Measurements from ENCODE around the gene RSPO4.
A peak's percentile ranks its signal among the peaks of the same experiment; 100 is the strongest.
"Not testable (repeated sequence)": the region's sequence is repeated elsewhere in the genome, so short reads cannot be mapped to it uniquely, and the experiment has no call there.

Gene RSPO4

GRCh38 chr20:1001911-1002681 lies at the start of gene RSPO4:
TSS of gene RSPO4 (minus strand) at chr20:1002311. CDS start at chr20:1002164, 147 bp downstream.
- DNase-seq, result no peak

GRCh38 chr20:1050440-1050839 lies 48.3 kb upstream of the RSPO4 start:
- no peak for DNase-seq

GRCh38 chr20:1045860-1046418 lies 43.8 kb upstream of the RSPO4 start:
- no peak for DNase-seq

GRCh38 chr20:1041845-1042390 lies 39.8 kb upstream of the RSPO4 start:
- no peak for DNase-seq

GRCh38 chr20:1038205-1038604 lies 36.1 kb upstream of the RSPO4 start:
- DNase-seq, result no peak

GRCh38 chr20:1037039-1037438 lies 34.9 kb upstream of the RSPO4 start:
- DNase-seq, result no peak

- no peak for DNase-seq
These were observed 33.4 kb upstream of the RSPO4 start for GRCh38 chr20:1035466-1035865.

GRCh38 chr20:1034415-1034789 lies 32.3 kb upstream of the RSPO4 start:
- no peak for DNase-seq

- peak; percentile 89 for DNase-seq
These were observed 31.8 kb upstream of the RSPO4 start for GRCh38 chr20:1033751-1034414.

GRCh38 chr20:1029980-1030379 lies 27.9 kb upstream of the RSPO4 start:
- DNase-seq, result no peak

- DNase-seq, result not testable (repeated sequence)
These were observed 24.1 kb upstream of the RSPO4 start for GRCh38 chr20:1026214-1026613.

- DNase-seq, result no peak
These were observed 20.8 kb upstream of the RSPO4 start for GRCh38 chr20:1022871-1023270.

GRCh38 chr20:1020614-1021013 lies 18.5 kb upstream of the RSPO4 start:
- no peak for DNase-seq

- DNase-seq, result no peak
These were observed 17.2 kb upstream of the RSPO4 start for GRCh38 chr20:1019344-1019743.

- no peak for DNase-seq
These were observed 15.6 kb upstream of the RSPO4 start for GRCh38 chr20:1017677-1018076.

GRCh38 chr20:1015181-1015580 lies 13.1 kb upstream of the RSPO4 start:
- DNase-seq, result peak; percentile 47

GRCh38 chr20:1014471-1014870 lies 12.4 kb upstream of the RSPO4 start:
- no peak for DNase-seq

GRCh38 chr20:1013566-1014340 lies 11.6 kb upstream of the RSPO4 start:
- DNase-seq, result no peak

GRCh38 chr20:1012359-1013168 lies 10.5 kb upstream of the RSPO4 start:
- DNase-seq, result no peak

- DNase-seq, result no peak
These were observed 8.5 kb upstream of the RSPO4 start for GRCh38 chr20:1010659-1011058.

GRCh38 chr20:1005452-1006027 lies 3.4 kb upstream of the RSPO4 start:
- peak; percentile 23 for DNase-seq

Measured in GDM1 (cell line).